ENCODE measurements around the gene GAS1. TPM values are rescaled to one million over a fixed set of nuclear protein-coding genes. Genes with fewer than 3 reads are reported as not detected.

The GAS1 gene
- total RNA-seq, 1 donor from 2014 or later: 5.1 TPM

DNA sequence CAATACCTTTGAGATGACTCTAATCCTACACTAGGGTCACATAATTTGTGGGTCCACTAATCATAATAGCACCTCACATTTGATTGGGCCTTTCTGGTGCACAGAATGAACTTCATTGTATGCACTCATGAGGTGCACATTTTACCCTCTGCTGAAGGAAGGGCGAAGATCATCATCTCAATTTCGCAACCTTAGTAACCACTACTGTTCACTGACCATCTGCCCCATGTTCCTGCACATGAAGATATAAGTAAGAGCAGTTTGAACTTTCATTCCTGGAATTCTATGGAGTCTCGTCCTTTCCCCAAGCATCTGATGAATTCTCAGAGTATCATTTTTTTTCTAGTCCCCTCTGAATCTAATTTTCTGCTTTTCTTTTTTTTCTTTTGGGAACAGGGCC is 21.2 kb downstream of the GAS1 start:
- Histone ChIP-seq H3K36me3 (ENCODE audit: insufficient read depth, low read length) (no peaks in the 10 kb centered on the region), H3K4me3 (ENCODE audit: insufficient read depth, low read depth, low read length) (no peak overlapping the region), H2AFZ (ENCODE audit: low read depth, low read length) (no peak overlapping the region), H3K9ac (ENCODE audit: low read length) (no peak overlapping the region), H3K27ac (ENCODE audit: low read depth, low read length) (no peak overlapping the region), H3K79me2 (ENCODE audit: insufficient read depth, low read length) (no peaks in the 10 kb centered on the region), H3K27me3 (ENCODE audit: insufficient read depth, low read length) (peaks cover 2% of the 10 kb centered on the region), H3K4me2 (ENCODE audit: low read length) (no peak overlapping the region), H3K9me3 (ENCODE audit: insufficient read depth, low read depth, low read length) (no peaks in the 10 kb centered on the region), H3K4me1 (ENCODE audit: insufficient read depth, low read length) (no peaks in the 10 kb centered on the region), H4K20me1 (ENCODE audit: insufficient read depth, low read length) (no peaks in the 10 kb centered on the region)
- Mint-ChIP-seq H3K4me3 (ENCODE audit: unreplicated experiment) (no peak overlapping the region), H3K4me1 (ENCODE audit: low read depth, unreplicated experiment) (peaks cover 9% of the 10 kb centered on the region), H3K9me3 (ENCODE audit: unreplicated experiment) (no peaks in the 10 kb centered on the region), H3K27ac (ENCODE audit: unreplicated experiment) (no peak overlapping the region), H3K27me3 (ENCODE audit: low read depth, unreplicated experiment) (peaks cover 10% of the 10 kb centered on the region), H3K36me3 (ENCODE audit: low read depth, unreplicated experiment) (no peaks in the 10 kb centered on the region)
- no peak for FAIRE-seq
- TF ChIP-seq CTCF (IDR thresholded peaks at IDR 0.05; ENCODE audit: insufficient read depth, low read depth, low read length) (no peak), EZH2 (IDR thresholded peaks at IDR 0.05; ENCODE audit: insufficient read depth, low read length) (no peak)
- no peak for DNase-seq (ENCODE audit: low read depth)

DNA sequence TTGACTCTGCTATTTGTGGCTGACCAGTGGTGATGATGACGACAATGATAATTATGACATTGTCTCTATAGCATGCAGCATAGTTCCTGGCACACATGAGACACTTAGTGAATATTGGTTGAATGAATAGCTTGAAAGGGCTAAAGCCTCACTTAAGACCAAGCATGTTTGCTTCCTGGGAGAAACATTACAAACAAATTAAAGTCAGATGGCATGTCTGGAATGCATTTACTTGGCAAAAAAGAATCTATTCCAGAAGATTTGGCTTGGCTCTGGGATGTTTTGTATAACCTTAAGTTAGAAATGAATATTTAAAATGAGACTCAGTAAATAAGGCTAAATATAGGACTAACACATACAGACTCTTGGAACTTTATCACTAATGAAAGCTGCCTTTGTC is 21.6 kb downstream of the GAS1 start:
- no peaks in the 10 kb centered on the region for H3K4me1 ChIP-seq (ENCODE audit: insufficient read depth, low read length)
- no peak overlapping the region for H3K9ac ChIP-seq (ENCODE audit: low read length)
- TF ChIP-seq EZH2 (IDR thresholded peaks at IDR 0.05; ENCODE audit: insufficient read depth, low read length) (no peak), CTCF (IDR thresholded peaks at IDR 0.05; ENCODE audit: insufficient read depth, low read depth, low read length) (no peak)
- H3K27me3 Mint-ChIP-seq (ENCODE audit: low read depth, unreplicated experiment): peaks cover 10% of the 10 kb centered on the region
- H3K4me2 ChIP-seq (ENCODE audit: low read length): no peak overlapping the region
- peak; percentile 31 for DNase-seq (ENCODE audit: low read depth)
- no peak overlapping the region for H3K4me3 Mint-ChIP-seq (ENCODE audit: unreplicated experiment)
- H4K20me1 ChIP-seq (ENCODE audit: insufficient read depth, low read length): no peaks in the 10 kb centered on the region
- H3K27me3 ChIP-seq (ENCODE audit: insufficient read depth, low read length): peaks cover 2% of the 10 kb centered on the region
- no peak overlapping the region for H3K27ac Mint-ChIP-seq (ENCODE audit: unreplicated experiment)
- no peak overlapping the region for H3K4me3 ChIP-seq (ENCODE audit: insufficient read depth, low read depth, low read length)
- H3K9me3 ChIP-seq (ENCODE audit: insufficient read depth, low read depth, low read length): no peaks in the 10 kb centered on the region
- H2AFZ ChIP-seq (ENCODE audit: low read depth, low read length): no peak overlapping the region
- no peaks in the 10 kb centered on the region for H3K79me2 ChIP-seq (ENCODE audit: insufficient read depth, low read length)
- no peaks in the 10 kb centered on the region for H3K36me3 ChIP-seq (ENCODE audit: insufficient read depth, low read length)
- no peak overlapping the region for H3K27ac ChIP-seq (ENCODE audit: low read depth, low read length)
- H3K9me3 Mint-ChIP-seq (ENCODE audit: unreplicated experiment): no peaks in the 10 kb centered on the region
- no peak for FAIRE-seq
- H3K4me1 Mint-ChIP-seq (ENCODE audit: low read depth, unreplicated experiment): peaks cover 9% of the 10 kb centered on the region
- no peaks in the 10 kb centered on the region for H3K36me3 Mint-ChIP-seq (ENCODE audit: low read depth, unreplicated experiment)

GRCh38 chr9:86924206-86924605 is 23.1 kb downstream of the GAS1 start:
- H3K79me2 ChIP-seq (ENCODE audit: insufficient read depth, low read length): no peaks in the 10 kb centered on the region
- H3K27me3 Mint-ChIP-seq (ENCODE audit: low read depth, unreplicated experiment): peaks cover 12% of the 10 kb centered on the region
- no peak overlapping the region for H3K27ac ChIP-seq (ENCODE audit: low read depth, low read length)
- no peak overlapping the region for H3K27ac Mint-ChIP-seq (ENCODE audit: unreplicated experiment)
- H3K27me3 ChIP-seq (ENCODE audit: insufficient read depth, low read length): peaks cover 2% of the 10 kb centered on the region
- no peak overlapping the region for H3K4me3 ChIP-seq (ENCODE audit: insufficient read depth, low read depth, low read length)
- no peak overlapping the region for H2AFZ ChIP-seq (ENCODE audit: low read depth, low read length)
- peaks cover 9% of the 10 kb centered on the region for H3K4me1 Mint-ChIP-seq (ENCODE audit: low read depth, unreplicated experiment)
- no peaks in the 10 kb centered on the region for H4K20me1 ChIP-seq (ENCODE audit: insufficient read depth, low read length)
- no peaks in the 10 kb centered on the region for H3K9me3 ChIP-seq (ENCODE audit: insufficient read depth, low read depth, low read length)
- H3K4me2 ChIP-seq (ENCODE audit: low read length): no peak overlapping the region
- no peaks in the 10 kb centered on the region for H3K36me3 Mint-ChIP-seq (ENCODE audit: low read depth, unreplicated experiment)
- H3K4me1 ChIP-seq (ENCODE audit: insufficient read depth, low read length): no peaks in the 10 kb centered on the region
- H3K36me3 ChIP-seq (ENCODE audit: insufficient read depth, low read length): no peaks in the 10 kb centered on the region
- DNase-seq (ENCODE audit: low read depth) (no peak), FAIRE-seq (no peak)
- no peak overlapping the region for H3K9ac ChIP-seq (ENCODE audit: low read length)
- TF ChIP-seq EZH2 (IDR thresholded peaks at IDR 0.05; ENCODE audit: insufficient read depth, low read length) (no peak), CTCF (IDR thresholded peaks at IDR 0.05; ENCODE audit: insufficient read depth, low read depth, low read length) (no peak)
- no peak overlapping the region for H3K4me3 Mint-ChIP-seq (ENCODE audit: unreplicated experiment)
- H3K9me3 Mint-ChIP-seq (ENCODE audit: unreplicated experiment): no peaks in the 10 kb centered on the region

Data from astrocyte (in vitro differentiated cells and primary cell).